ENCODE data around the gene PYGB.

PYGB gene

GRCh38 chr20:25300496-25301170 is 52.7 kb downstream of the PYGB start:
- Histone ChIP-seq H4K20me1 (ENCODE audit: insufficient read depth) (no peaks in the 10 kb centered on the region), H3K27me3 (ENCODE audit: insufficient read depth, low read depth) (no peaks in the 10 kb centered on the region), H3K4me1 (ENCODE audit: low read depth, poor library complexity, severe bottlenecking) (peaks cover 94% of the 10 kb centered on the region), H2AFZ (ENCODE audit: low read depth) (no peak overlapping the region), H3K4me2 (peak overlapping the region; percentile 82; the same call in 1 of the 2 replicates), H3K9ac (peak overlapping the region; percentile 23; the same call in 1 of the 2 replicates), H3K36me3 (ENCODE audit: insufficient read depth) (no peaks in the 10 kb centered on the region), H3K27ac (peak overlapping the region; percentile 94), H3K79me2 (ENCODE audit: insufficient read depth, low read depth) (no peaks in the 10 kb centered on the region), H3K4me3 (IDR thresholded peaks at IDR 0.05; ENCODE audit: insufficient read depth, low read depth, low read length) (no peak overlapping the region)
- TF ChIP-seq CTCF (conservative IDR thresholded peaks at IDR 0.05; ENCODE audit: low read depth, low read length): no peak

- Histone ChIP-seq H2AFZ (ENCODE audit: low read depth) (no peak overlapping the region), H3K4me2 (peak overlapping the region; percentile 82; the same call in 1 of the 2 replicates), H3K36me3 (ENCODE audit: insufficient read depth) (no peaks in the 10 kb centered on the region), H3K27me3 (ENCODE audit: insufficient read depth, low read depth) (no peaks in the 10 kb centered on the region), H3K79me2 (ENCODE audit: insufficient read depth, low read depth) (no peaks in the 10 kb centered on the region), H3K4me1 (ENCODE audit: low read depth, poor library complexity, severe bottlenecking) (peaks cover 89% of the 10 kb centered on the region), H3K4me3 (IDR thresholded peaks at IDR 0.05; ENCODE audit: insufficient read depth, low read depth, low read length) (no peak overlapping the region), H3K9ac (no peak overlapping the region), H3K27ac (peak overlapping the region; percentile 94; the same call in 1 of the 2 replicates), H4K20me1 (ENCODE audit: insufficient read depth) (no peaks in the 10 kb centered on the region)
- no peak for TF ChIP-seq CTCF (conservative IDR thresholded peaks at IDR 0.05; ENCODE audit: low read depth, low read length)
These were observed 53.6 kb downstream of the PYGB start for GRCh38 chr20:25301357-25301920.

GRCh38 chr20:25302596-25302995 is 54.7 kb downstream of the PYGB start:
- Histone ChIP-seq H3K79me2 (ENCODE audit: insufficient read depth, low read depth) (no peaks in the 10 kb centered on the region), H3K27me3 (ENCODE audit: insufficient read depth, low read depth) (no peaks in the 10 kb centered on the region), H2AFZ (ENCODE audit: low read depth) (no peak overlapping the region), H3K9ac (no peak overlapping the region), H4K20me1 (ENCODE audit: insufficient read depth) (no peaks in the 10 kb centered on the region), H3K4me1 (ENCODE audit: low read depth, poor library complexity, severe bottlenecking) (peaks cover 81% of the 10 kb centered on the region), H3K27ac (peak overlapping the region; percentile 94; the same call in 1 of the 2 replicates), H3K4me3 (IDR thresholded peaks at IDR 0.05; ENCODE audit: insufficient read depth, low read depth, low read length) (no peak overlapping the region), H3K36me3 (ENCODE audit: insufficient read depth) (no peaks in the 10 kb centered on the region), H3K4me2 (no peak overlapping the region)
- TF ChIP-seq CTCF (conservative IDR thresholded peaks at IDR 0.05; ENCODE audit: low read depth, low read length): no peak

GRCh38 chr20:25303292-25304024 is 55.6 kb downstream of the PYGB start:
- TF ChIP-seq CTCF (conservative IDR thresholded peaks at IDR 0.05; ENCODE audit: low read depth, low read length): no peak
- H3K27me3 ChIP-seq (ENCODE audit: insufficient read depth, low read depth): no peaks in the 10 kb centered on the region
- no peaks in the 10 kb centered on the region for H3K79me2 ChIP-seq (ENCODE audit: insufficient read depth, low read depth)
- no peak overlapping the region for H3K4me3 ChIP-seq (IDR thresholded peaks at IDR 0.05; ENCODE audit: insufficient read depth, low read depth, low read length)
- H3K27ac ChIP-seq: no peak overlapping the region
- no peak overlapping the region for H3K4me2 ChIP-seq
- no peaks in the 10 kb centered on the region for H3K36me3 ChIP-seq (ENCODE audit: insufficient read depth)
- H2AFZ ChIP-seq (ENCODE audit: low read depth): no peak overlapping the region
- H3K4me1 ChIP-seq (ENCODE audit: low read depth, poor library complexity, severe bottlenecking): peaks cover 79% of the 10 kb centered on the region
- H3K9ac ChIP-seq: no peak overlapping the region
- no peaks in the 10 kb centered on the region for H4K20me1 ChIP-seq (ENCODE audit: insufficient read depth)

Measured in KMS-11 (cell line).